Measurements from ENCODE around the gene PTH. TPM values are rescaled to one million over a fixed set of nuclear protein-coding genes. Genes with fewer than 3 reads are reported as not detected.

PTH gene
- total and polyA plus RNA-seq, 9 of the 15 experiments (the other 6 are each of a cell fraction or from before 2014, with no cell fraction given): not detected

DNA sequence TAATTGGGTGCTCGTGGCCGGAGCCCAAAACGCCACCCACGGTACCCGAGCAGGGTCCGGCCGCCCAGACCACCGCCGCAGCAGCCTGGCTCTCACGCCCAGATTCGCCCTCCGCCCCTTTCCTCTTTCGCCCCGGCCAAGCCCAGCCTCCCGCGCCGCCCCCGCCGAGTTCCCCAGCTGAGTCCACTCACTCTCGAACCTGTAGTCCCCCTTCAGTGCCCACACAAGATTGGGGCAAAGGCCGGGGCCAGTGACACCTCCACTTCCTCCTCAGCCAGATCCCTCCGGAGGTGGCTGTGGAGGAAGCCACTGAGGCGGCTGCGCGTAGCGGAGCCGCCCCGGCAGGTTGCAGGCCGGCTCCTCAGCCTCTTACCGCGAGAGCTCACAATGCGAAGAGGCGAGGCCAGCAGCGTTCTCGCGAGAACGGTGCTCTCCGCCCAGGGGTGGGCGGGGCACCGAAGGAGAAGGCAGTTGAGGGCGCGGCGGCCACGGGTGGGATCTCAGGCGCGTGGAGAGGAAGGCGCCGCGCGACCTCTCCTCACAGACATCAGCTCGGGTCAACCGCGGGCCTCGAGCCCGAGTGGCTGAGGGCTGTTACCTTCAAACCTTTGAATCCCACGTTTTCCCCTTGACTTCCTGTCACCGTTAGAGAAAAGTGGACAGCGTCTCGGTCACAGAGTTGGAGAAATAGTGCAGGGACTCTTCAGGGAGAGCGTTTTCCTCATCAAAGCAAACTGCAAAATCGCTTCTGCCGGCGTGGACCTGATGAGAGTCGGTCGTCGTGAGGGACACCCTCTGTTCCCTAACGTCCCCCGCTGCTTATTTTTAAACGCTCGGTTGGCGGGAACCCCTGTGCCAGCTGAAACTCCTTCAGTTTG lies 32.7 kb downstream of the PTH start, which contains the start of gene BTBD10 (continued):
- TF ChIP-seq, protein P1, sequence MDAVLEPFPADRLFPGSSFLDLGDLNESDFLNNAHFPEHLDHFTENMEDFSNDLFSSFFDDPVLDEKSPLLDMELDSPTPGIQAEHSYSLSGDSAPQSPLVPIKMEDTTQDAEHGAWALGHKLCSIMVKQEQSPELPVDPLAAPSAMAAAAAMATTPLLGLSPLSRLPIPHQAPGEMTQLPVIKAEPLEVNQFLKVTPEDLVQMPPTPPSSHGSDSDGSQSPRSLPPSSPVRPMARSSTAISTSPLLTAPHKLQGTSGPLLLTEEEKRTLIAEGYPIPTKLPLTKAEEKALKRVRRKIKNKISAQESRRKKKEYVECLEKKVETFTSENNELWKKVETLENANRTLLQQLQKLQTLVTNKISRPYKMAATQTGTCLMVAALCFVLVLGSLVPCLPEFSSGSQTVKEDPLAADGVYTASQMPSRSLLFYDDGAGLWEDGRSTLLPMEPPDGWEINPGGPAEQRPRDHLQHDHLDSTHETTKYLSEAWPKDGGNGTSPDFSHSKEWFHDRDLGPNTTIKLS (IDR thresholded peaks at IDR 0.05; ENCODE audit: borderline replicate concordance, low read depth): peak; percentile 99
- TF ChIP-seq, protein P2, sequence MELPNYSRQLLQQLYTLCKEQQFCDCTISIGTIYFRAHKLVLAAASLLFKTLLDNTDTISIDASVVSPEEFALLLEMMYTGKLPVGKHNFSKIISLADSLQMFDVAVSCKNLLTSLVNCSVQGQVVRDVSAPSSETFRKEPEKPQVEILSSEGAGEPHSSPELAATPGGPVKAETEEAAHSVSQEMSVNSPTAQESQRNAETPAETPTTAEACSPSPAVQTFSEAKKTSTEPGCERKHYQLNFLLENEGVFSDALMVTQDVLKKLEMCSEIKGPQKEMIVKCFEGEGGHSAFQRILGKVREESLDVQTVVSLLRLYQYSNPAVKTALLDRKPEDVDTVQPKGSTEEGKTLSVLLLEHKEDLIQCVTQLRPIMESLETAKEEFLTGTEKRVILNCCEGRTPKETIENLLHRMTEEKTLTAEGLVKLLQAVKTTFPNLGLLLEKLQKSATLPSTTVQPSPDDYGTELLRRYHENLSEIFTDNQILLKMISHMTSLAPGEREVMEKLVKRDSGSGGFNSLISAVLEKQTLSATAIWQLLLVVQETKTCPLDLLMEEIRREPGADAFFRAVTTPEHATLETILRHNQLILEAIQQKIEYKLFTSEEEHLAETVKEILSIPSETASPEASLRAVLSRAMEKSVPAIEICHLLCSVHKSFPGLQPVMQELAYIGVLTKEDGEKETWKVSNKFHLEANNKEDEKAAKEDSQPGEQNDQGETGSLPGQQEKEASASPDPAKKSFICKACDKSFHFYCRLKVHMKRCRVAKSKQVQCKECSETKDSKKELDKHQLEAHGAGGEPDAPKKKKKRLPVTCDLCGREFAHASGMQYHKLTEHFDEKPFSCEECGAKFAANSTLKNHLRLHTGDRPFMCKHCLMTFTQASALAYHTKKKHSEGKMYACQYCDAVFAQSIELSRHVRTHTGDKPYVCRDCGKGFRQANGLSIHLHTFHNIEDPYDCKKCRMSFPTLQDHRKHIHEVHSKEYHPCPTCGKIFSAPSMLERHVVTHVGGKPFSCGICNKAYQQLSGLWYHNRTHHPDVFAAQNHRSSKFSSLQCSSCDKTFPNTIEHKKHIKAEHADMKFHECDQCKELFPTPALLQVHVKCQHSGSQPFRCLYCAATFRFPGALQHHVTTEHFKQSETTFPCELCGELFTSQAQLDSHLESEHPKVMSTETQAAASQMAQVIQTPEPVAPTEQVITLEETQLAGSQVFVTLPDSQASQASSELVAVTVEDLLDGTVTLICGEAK (IDR thresholded peaks at IDR 0.05): no peak
- TF ChIP-seq, protein P2 (CRISPR knock-in tag; IDR thresholded peaks at IDR 0.05): no peak
- TF ChIP-seq KLF13 (tag; IDR thresholded peaks at IDR 0.05; ENCODE audit: borderline replicate concordance, low read depth) (peak; percentile 92), MAZ (CRISPR knock-in tag; conservative IDR thresholded peaks at IDR 0.05 in 1 of 2, IDR thresholded peaks at IDR 0.05 in 1 of 2) (peak; percentile 77 to 78), KAT7 (CRISPR knock-in tag; IDR thresholded peaks at IDR 0.05; ENCODE audit: borderline replicate concordance) (peak; percentile 77; the same call in 1 of the 2 replicates), SMC3 (conservative IDR thresholded peaks at IDR 0.05; ENCODE audit: insufficient read depth, low read depth, low read length) (no peak), TRIM28 (IDR thresholded peaks at IDR 0.05) (no peak), ZKSCAN8 (CRISPR knock-in tag; IDR thresholded peaks at IDR 0.05) (no peak), MCM5 (IDR thresholded peaks at IDR 0.05; ENCODE audit: low read depth) (no peak), ZNF197 (CRISPR knock-in tag; IDR thresholded peaks at IDR 0.05; ENCODE audit: low read depth) (no peak)
- TF ChIP-seq, protein P3, sequence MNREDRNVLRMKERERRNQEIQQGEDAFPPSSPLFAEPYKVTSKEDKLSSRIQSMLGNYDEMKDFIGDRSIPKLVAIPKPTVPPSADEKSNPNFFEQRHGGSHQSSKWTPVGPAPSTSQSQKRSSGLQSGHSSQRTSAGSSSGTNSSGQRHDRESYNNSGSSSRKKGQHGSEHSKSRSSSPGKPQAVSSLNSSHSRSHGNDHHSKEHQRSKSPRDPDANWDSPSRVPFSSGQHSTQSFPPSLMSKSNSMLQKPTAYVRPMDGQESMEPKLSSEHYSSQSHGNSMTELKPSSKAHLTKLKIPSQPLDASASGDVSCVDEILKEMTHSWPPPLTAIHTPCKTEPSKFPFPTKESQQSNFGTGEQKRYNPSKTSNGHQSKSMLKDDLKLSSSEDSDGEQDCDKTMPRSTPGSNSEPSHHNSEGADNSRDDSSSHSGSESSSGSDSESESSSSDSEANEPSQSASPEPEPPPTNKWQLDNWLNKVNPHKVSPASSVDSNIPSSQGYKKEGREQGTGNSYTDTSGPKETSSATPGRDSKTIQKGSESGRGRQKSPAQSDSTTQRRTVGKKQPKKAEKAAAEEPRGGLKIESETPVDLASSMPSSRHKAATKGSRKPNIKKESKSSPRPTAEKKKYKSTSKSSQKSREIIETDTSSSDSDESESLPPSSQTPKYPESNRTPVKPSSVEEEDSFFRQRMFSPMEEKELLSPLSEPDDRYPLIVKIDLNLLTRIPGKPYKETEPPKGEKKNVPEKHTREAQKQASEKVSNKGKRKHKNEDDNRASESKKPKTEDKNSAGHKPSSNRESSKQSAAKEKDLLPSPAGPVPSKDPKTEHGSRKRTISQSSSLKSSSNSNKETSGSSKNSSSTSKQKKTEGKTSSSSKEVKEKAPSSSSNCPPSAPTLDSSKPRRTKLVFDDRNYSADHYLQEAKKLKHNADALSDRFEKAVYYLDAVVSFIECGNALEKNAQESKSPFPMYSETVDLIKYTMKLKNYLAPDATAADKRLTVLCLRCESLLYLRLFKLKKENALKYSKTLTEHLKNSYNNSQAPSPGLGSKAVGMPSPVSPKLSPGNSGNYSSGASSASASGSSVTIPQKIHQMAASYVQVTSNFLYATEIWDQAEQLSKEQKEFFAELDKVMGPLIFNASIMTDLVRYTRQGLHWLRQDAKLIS (CRISPR knock-in tag; IDR thresholded peaks at IDR 0.05): peak; percentile 62

Data from K562 (cell line).